ENCODE results near the gene ID3. TPM values are rescaled to one million over a fixed set of nuclear protein-coding genes. Genes with fewer than 3 reads are reported as not detected.

The ID3 gene
- total and polyA plus RNA-seq, 10 donors, result 49.5 to 122 (median 71.6) TPM

DNA sequence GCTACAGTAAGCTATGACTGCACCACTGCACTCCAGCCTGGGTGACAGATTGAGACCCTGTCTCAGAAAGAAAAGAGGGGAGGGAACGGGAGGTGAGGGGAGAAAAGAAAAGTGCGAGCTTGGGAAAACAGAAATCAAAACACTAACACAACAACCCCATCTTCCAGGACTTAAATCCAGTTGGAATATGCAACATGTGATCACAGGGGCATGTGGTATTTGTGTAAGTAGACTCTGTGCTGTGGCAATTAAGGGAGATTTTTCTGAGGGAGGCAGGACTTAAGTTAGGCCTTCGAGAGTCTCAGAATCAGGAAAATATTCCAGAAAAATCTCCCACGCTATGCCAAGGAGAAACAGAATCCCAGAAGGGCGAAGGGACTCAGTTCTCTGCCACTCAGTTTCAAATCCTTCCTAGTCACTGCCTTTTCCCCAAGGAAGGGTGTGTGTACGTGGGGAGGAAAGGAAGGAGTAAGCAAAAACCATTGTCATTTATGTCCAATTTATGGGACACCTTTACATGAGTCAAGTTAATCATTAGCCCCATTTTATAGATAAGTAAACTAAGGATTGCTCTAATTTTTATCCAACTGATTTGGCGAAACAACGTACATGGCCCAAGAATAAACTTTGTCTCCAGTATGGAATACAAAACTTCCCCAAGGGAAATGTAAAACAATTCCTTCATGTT, 12.3 kb downstream of the ID3 start:
- WGBS, 5 donors, result 89 to 95% (median 92%) methylated on average over 8 of the region's 8 CpGs
- no peak for TF ChIP-seq POLR2A (IDR thresholded peaks at IDR 0.05)
- TF ChIP-seq POLR2AphosphoS5 (IDR thresholded peaks at IDR 0.05), result no peak
- TF ChIP-seq, protein P1, sequence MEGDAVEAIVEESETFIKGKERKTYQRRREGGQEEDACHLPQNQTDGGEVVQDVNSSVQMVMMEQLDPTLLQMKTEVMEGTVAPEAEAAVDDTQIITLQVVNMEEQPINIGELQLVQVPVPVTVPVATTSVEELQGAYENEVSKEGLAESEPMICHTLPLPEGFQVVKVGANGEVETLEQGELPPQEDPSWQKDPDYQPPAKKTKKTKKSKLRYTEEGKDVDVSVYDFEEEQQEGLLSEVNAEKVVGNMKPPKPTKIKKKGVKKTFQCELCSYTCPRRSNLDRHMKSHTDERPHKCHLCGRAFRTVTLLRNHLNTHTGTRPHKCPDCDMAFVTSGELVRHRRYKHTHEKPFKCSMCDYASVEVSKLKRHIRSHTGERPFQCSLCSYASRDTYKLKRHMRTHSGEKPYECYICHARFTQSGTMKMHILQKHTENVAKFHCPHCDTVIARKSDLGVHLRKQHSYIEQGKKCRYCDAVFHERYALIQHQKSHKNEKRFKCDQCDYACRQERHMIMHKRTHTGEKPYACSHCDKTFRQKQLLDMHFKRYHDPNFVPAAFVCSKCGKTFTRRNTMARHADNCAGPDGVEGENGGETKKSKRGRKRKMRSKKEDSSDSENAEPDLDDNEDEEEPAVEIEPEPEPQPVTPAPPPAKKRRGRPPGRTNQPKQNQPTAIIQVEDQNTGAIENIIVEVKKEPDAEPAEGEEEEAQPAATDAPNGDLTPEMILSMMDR (IDR thresholded peaks at IDR 0.05 in 8 of 11, conservative IDR thresholded peaks at IDR 0.05 in 3 of 11), result no peak
- H3K4me1 ChIP-seq, result peaks cover 10 to 48% (median 26%) of the 10 kb centered on the region in 6 donors
- intact Hi-C loops (cut with DNase I; ENCODE audit: low total_unique reads), result no loop called here
- H3K4me3 ChIP-seq, result no peak overlapping the region
- no peak overlapping the region for H3K27ac ChIP-seq
- H3K36me3 ChIP-seq, result no peaks in the 10 kb centered on the region
- no peaks in the 10 kb centered on the region for H3K27me3 ChIP-seq (replicated peaks in 1 of 7)
- DNase-seq, result no peak
- no peaks in the 10 kb centered on the region for H3K9me3 ChIP-seq

DNA sequence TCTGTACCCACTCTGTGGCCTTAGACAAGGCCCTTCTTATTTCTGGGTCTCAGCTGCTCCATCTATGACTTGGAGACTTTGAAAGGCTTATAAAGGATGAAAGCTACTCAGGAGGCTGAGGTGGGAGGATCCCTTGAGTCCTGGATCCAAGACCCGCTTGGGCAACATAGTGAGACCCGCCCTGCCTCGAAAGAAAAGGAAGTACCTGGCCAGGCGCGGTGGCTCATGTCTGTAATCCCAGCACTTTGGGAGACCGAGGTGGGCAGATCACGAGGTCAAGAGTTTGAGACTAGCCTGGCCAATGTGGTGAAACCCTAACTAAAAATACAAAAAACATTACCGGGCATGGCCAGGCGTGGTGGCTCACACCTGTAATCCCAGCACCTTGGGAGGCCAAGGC, 13.4 kb downstream of the ID3 start:
- H3K4me1 ChIP-seq, result peaks cover 10 to 48% (median 26%) of the 10 kb centered on the region in 6 donors
- TF ChIP-seq POLR2AphosphoS5 (IDR thresholded peaks at IDR 0.05), result no peak
- TF ChIP-seq POLR2A (IDR thresholded peaks at IDR 0.05), result no peak
- TF ChIP-seq, protein P1 (IDR thresholded peaks at IDR 0.05 in 8 of 11, conservative IDR thresholded peaks at IDR 0.05 in 3 of 11), result no peak
- H3K36me3 ChIP-seq, result no peaks in the 10 kb centered on the region
- no peaks in the 10 kb centered on the region for H3K9me3 ChIP-seq
- no peak overlapping the region for H3K4me3 ChIP-seq
- no peaks in the 10 kb centered on the region for H3K27me3 ChIP-seq (replicated peaks in 1 of 7)
- intact Hi-C loops (cut with DNase I; ENCODE audit: low total_unique reads), result no loop called here
- WGBS, 5 donors, result 88 to 92% (median 90%) methylated on average over 9 of the region's 9 CpGs
- no peak for DNase-seq
- no peak overlapping the region for H3K27ac ChIP-seq

DNA sequence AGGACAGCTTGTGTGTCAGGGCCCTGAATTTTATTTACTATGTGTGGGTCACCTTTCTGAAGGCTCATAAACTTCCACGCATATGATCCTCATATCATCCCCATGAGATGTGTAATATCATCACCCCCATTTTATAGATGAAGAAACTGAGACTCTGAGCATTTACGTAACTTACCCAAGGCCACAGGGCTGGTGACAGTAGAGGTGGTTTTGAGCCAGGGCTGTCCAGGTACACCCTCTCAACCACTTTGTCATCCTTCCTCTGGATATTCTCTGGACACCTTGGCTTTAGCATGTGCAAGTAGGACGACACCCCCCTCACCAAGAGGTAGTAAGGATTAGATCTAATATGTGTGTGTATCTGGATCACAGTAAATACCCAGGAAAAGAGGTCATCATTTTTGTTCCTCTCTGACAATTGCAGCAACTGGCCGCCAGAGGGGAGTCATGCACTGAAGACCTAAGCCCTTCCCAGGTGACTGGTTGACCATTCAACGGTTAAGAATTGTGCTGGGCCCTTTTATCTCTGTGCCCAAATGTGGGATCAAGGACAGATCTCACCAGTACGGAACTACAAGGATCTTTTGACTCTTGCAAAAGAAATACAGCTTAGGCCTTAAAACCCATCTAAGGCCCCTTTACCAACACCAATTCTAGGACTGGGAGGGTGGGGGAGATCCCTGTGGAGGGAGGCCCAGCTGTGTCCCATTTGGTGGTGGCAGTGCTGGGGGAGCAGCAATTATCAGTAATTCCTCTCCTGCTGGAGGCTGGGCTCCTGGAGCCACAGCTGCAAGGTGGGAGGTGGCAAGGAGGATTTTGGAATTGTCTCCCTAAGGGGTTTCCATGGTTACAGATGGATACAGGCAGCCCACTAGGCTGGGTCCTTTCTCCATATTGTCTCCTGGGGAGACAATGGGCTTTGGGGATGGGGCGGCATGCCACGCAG, 14.6 kb downstream of the ID3 start:
- H3K27ac ChIP-seq, result no peak overlapping the region
- 40 to 46% (median 45%) methylated on average over 8 of the region's 8 CpGs for WGBS, 5 donors

More for the DNA sequence above, 14.6 kb downstream of the ID3 start:
- no peak overlapping the region for H3K4me3 ChIP-seq
- TF ChIP-seq, protein P1 (IDR thresholded peaks at IDR 0.05 in 8 of 11, conservative IDR thresholded peaks at IDR 0.05 in 3 of 11), result peak; percentile 80 to 98 (median 89)
- TF ChIP-seq POLR2AphosphoS5 (IDR thresholded peaks at IDR 0.05) (no peak), POLR2A (IDR thresholded peaks at IDR 0.05) (no peak)
- intact Hi-C loops (cut with DNase I; ENCODE audit: low total_unique reads), result loop anchor here (1.0 kb wide), 1 partner anchor 93 kb away; no protein-coding TSS in a partner anchor
- DNase-seq, result peak; percentile 91
- H3K27me3 ChIP-seq (replicated peaks in 1 of 7), result no peaks in the 10 kb centered on the region
- H3K4me1 ChIP-seq, result peaks cover 14 to 48% (median 31%) of the 10 kb centered on the region in 6 donors
- H3K9me3 ChIP-seq, result no peaks in the 10 kb centered on the region
- no peaks in the 10 kb centered on the region for H3K36me3 ChIP-seq
